Endothelial cell of umbilical vein (primary cell): ENCODE results near the gene PSIP1. TPM values are rescaled to one million over a fixed set of nuclear protein-coding genes. Genes with fewer than 3 reads are reported as not detected.

Experiments used
- BruUV-seq: library from RNA; stranded (reverse); fragments of 400-500 nt; replicated peaks from 2 replicates; lab custom pipeline; 2021; lab: Mats Ljungman, UMichigan
- CTCF ChIA-PET: fragments of 300-600, 350-600 bp; sonication (Branson Sonifier 250); formaldehyde crosslinking; loops from one replicate; lab custom pipeline; 2021; ENCODE audit warnings: antibody characterized with exemption, inconsistent platforms; lab: Charles Lee
- POLR2A ChIA-PET: fragments of 300-600, 350-600 bp; sonication (Branson Sonifier 250); formaldehyde crosslinking; loops from one replicate; lab custom pipeline; 2021; ENCODE audit warnings: antibody characterized with exemption, inconsistent platforms; lab: Charles Lee
- DNase-seq: peaks from one replicate; pipeline ENCODE4 v3.0.0-alpha.2; 2011; ENCODE audit warnings: low read depth, low spot score
- FAIRE-seq: peaks from 2 replicates; lab custom pipeline; 2011; peaks lifted over from hg19 to GRCh38; lab: Jason Lieb, UNC
- H2AFZ ChIP-seq: 2 replicates; pipeline ENCODE4 v1.6.0; 2012; ENCODE audit warnings: low read depth, low read length, control low read depth, inconsistent platforms
- H3K27ac ChIP-seq: 2 replicates; pipeline ENCODE4 v1.5.1; 2011; ENCODE audit warnings: low read depth, mild to moderate bottlenecking, control low read depth, low read length, moderate library complexity; ENCODE audit not compliant: insufficient read depth
- H3K27me3 ChIP-seq, 2 experiments: 2 replicates each; pipeline versions ENCODE4 v1.6.0 to v1.6.1; 2011; ENCODE audit warnings: low read length in 2 of 2, mixed read lengths in 1 of 2; ENCODE audit not compliant: control insufficient read depth in 2 of 2, insufficient read depth in 2 of 2
- H3K36me3 ChIP-seq, 2 experiments: 2 replicates in 1 of 2; 3 replicates in 1 of 2; pipeline ENCODE4 v1.5.1; 2011; ENCODE audit warnings: low read length in 2 of 2, mild to moderate bottlenecking in 1 of 2, moderate library complexity in 1 of 2; ENCODE audit not compliant: control insufficient read depth in 2 of 2, insufficient read depth in 2 of 2; ENCODE audit errors: extremely low read depth in 1 of 2
- H3K4me1 ChIP-seq: 3 replicates; pipeline ENCODE4 v1.5.1; 2011; ENCODE audit warnings: mild to moderate bottlenecking, low read length; ENCODE audit not compliant: control insufficient read depth, insufficient read depth; ENCODE audit errors: extremely low read depth
- H3K4me2 ChIP-seq: 2 replicates; pipeline ENCODE4 v1.6.1; 2011; ENCODE audit warnings: low read length, control low read depth, mixed read lengths; ENCODE audit not compliant: insufficient read depth
- H3K4me3 ChIP-seq, 3 experiments: fragments of 200-600 bp in 1 of 3; sonication (generic), shearing (Covaris generic) in 1 of 3; replicated peaks in 1 of 3; 2 replicates each; pipeline ENCODE4 v1.5.1; 2011 to 2016; ENCODE audit warnings: control low read depth in 3 of 3, low read length in 3 of 3, mild to moderate bottlenecking in 2 of 3, inconsistent platforms in 1 of 3, low read depth in 1 of 3, moderate library complexity in 1 of 3; ENCODE audit not compliant: insufficient read depth in 1 of 3
- H3K79me2 ChIP-seq: 2 replicates; pipeline ENCODE4 v1.6.0; 2012; ENCODE audit warnings: low read length, inconsistent platforms; ENCODE audit not compliant: control insufficient read depth, insufficient read depth
- H3K9ac ChIP-seq: replicated peaks from 2 replicates; pipeline ENCODE3; 2011; ENCODE audit warnings: low read length, control low read depth; ENCODE audit not compliant: insufficient read depth; ENCODE audit errors: extremely low read depth
- H3K9me1 ChIP-seq: replicated peaks from 3 replicates; pipeline ENCODE4 v1.6.0; 2011; ENCODE audit warnings: mild to moderate bottlenecking, low read length; ENCODE audit not compliant: control insufficient read depth, insufficient read depth; ENCODE audit errors: extremely low read depth
- H3K9me3 ChIP-seq: replicated peaks from 2 replicates; pipeline ENCODE4 v1.5.1; 2012; ENCODE audit warnings: low read length, inconsistent platforms; ENCODE audit not compliant: control insufficient read depth, insufficient read depth
- H4K20me1 ChIP-seq: replicated peaks from 2 replicates; pipeline ENCODE3; 2011; ENCODE audit warnings: mild to moderate bottlenecking, low read length; ENCODE audit not compliant: control insufficient read depth, insufficient read depth; ENCODE audit errors: extremely low read depth
- CTCF ChIP-seq, 2 donors: IDR thresholded peaks; 1 replicate in 1 of 2; 2 replicates in 1 of 2; pipeline ENCODE4 v1.5.1; 2011; ENCODE audit warnings: low read length in 2 of 2, mild to moderate bottlenecking in 2 of 2, moderate library complexity in 2 of 2, control low read depth in 1 of 2, inconsistent platforms in 1 of 2, low read depth in 1 of 2; ENCODE audit not compliant: insufficient read depth in 1 of 2; ENCODE audit errors: extremely low read depth in 1 of 2
- EZH2 ChIP-seq: IDR thresholded peaks from 2 replicates; pipeline ENCODE4 v1.6.1; 2012; ENCODE audit warnings: borderline replicate concordance, low read depth, mild to moderate bottlenecking, moderate library complexity, low read length, inconsistent platforms; ENCODE audit not compliant: severe bottlenecking
- FOS ChIP-seq: IDR thresholded peaks from 2 replicates; pipeline ENCODE4 v1.6.1; 2011; ENCODE audit warnings: mild to moderate bottlenecking, low read length, moderate library complexity, borderline replicate concordance; ENCODE audit not compliant: insufficient read depth
- GATA2 ChIP-seq: IDR thresholded peaks from 2 replicates; pipeline ENCODE4 v1.7.0; 2011; ENCODE audit warnings: low read depth, mild to moderate bottlenecking, moderate library complexity, mixed read lengths, low read length; ENCODE audit not compliant: insufficient read length, insufficient read depth
- JUN ChIP-seq: IDR thresholded peaks from 2 replicates; pipeline ENCODE4 v1.6.1; 2011; ENCODE audit warnings: borderline replicate concordance, low read depth; ENCODE audit not compliant: insufficient read length, insufficient read depth
- MAX ChIP-seq: IDR thresholded peaks from 2 replicates; pipeline ENCODE4 v1.6.1; 2011; ENCODE audit not compliant: insufficient read depth, insufficient read length
- MYC ChIP-seq: IDR thresholded peaks from one replicate; pipeline ENCODE4 v1.6.1; 2011; ENCODE audit warnings: mild to moderate bottlenecking, low read depth, low read length
- POLR2A ChIP-seq: IDR thresholded peaks from 2 replicates; pipeline ENCODE4 v1.6.1; 2012; ENCODE audit warnings: low read depth, mild to moderate bottlenecking, control low read depth, low read length
- POLR2AphosphoS5 ChIP-seq: IDR thresholded peaks from 2 replicates; pipeline ENCODE4 v1.6.1; 2012; ENCODE audit warnings: low read depth, mild to moderate bottlenecking, control low read depth, low read length, moderate library complexity; ENCODE audit not compliant: insufficient read depth
- dilution Hi-C: fragments of 300-500 bp; cut with MboI; formaldehyde crosslinking; loops from one replicate; pipeline ENCODE4 v1.15.0; 2019; ENCODE audit warnings: low sequenced_read_pairs; ENCODE audit not compliant: extremely low pct_ligation_motif_present
- intact Hi-C: fragments of 100-400 bp; cut with micrococcal nuclease; formaldehyde crosslinking; loops from one replicate; pipeline ENCODE4 v1.10.0; 2022
- polyA plus RNA-seq, 4 experiments: library from polyadenylated mRNA; depleted of rRNA in 3 of 4; stranded (reverse) in 3 of 4; unstranded in 1 of 4; fragments of >200 nt; gene quantifications; 2 replicates each; pipeline versions ENCODE4 v1.2.1 to v1.2.3, GENCODE V29; 2011 to 2012; ENCODE audit warnings: missing spikeins in 1 of 4
- total RNA-seq: library from RNA; stranded (reverse); gene quantifications from 2 replicates; pipeline ENCODE4 v1.2.3, GENCODE V29; 2021

Gene PSIP1
- total and polyA plus RNA-seq, 2 donors (not counting 3 experiments of a cell fraction or from before 2014, with no cell fraction given) = 12.9 to 76.7 TPM

- H3K79me2 ChIP-seq = no peaks in the 10 kb centered on the region
- FAIRE-seq (peak; percentile 57), DNase-seq (peak; percentile 77)
- intact Hi-C loops (loop anchor here (2.0 kb wide), 1 partner anchor 14 kb away; the partner anchor contains the start of gene PSIP1), dilution Hi-C loops (no loop called here)
- CTCF ChIA-PET = interaction anchor here (1.0 to 3.3 kb wide), 4 partner anchors 9 to 24 kb away, joined by 3 to 8 read pairs (median 4); no protein-coding TSS in a partner anchor
- H3K27ac ChIP-seq = no peak overlapping the region
- no peaks in the 10 kb centered on the region for H3K36me3 ChIP-seq
- H3K4me1 ChIP-seq = peaks cover 12% of the 10 kb centered on the region
- no peaks in the 10 kb centered on the region for H3K27me3 ChIP-seq
- H3K9me3 ChIP-seq = no peaks in the 10 kb centered on the region
- no peak overlapping the region for H3K4me3 ChIP-seq
- BruUV-seq = no TSS peak
- H3K9ac ChIP-seq = no peak overlapping the region
- POLR2A ChIA-PET = no interaction called here
- peak overlapping the region; percentile 69 for H3K4me2 ChIP-seq
- peak overlapping the region; percentile 6 for H2AFZ ChIP-seq
- no peaks in the 10 kb centered on the region for H4K20me1 ChIP-seq
- TF ChIP-seq POLR2A = no peak
- no peak for TF ChIP-seq EZH2
- no peak for TF ChIP-seq JUN
- no peak for TF ChIP-seq POLR2AphosphoS5
- TF ChIP-seq MAX = no peak
- TF ChIP-seq CTCF (IDR thresholded peaks at IDR 0.05; ENCODE audit: extremely low read depth in 1 of 2, insufficient read depth in 1 of 2, low read depth in 1 of 2, low read length in 2 of 2) = no peak
- no peak for TF ChIP-seq GATA2
- no peak for TF ChIP-seq MYC
- TF ChIP-seq FOS = no peak
- H3K9me1 ChIP-seq = no peaks in the 10 kb centered on the region
Observed at GRCh38 chr9:15524845-15525455, 14.2 kb upstream of the PSIP1 start.
